K562 (cell line): ENCODE data around the gene ATP6V0A1. TPM values are rescaled to one million over a fixed set of nuclear protein-coding genes. Genes with fewer than 3 reads are reported as not detected.

Experiments used
- ATAC-seq: fragments of 200-7000 bp; cut with Tn5 transposase; 3 replicates; pipeline ENCODE4 v1.9.1; 2020; ENCODE audit warnings: moderate library complexity
- BruUV-seq: library from RNA; stranded (reverse); fragments of 400-500 nt; replicated peaks from 2 replicates; lab custom pipeline; 2021; lab: Mats Ljungman, UMichigan
- CTCF ChIA-PET: fragments of 300-600 bp; formaldehyde crosslinking; extraction: SDS; loops from one replicate; lab custom pipeline; 2021; ENCODE audit warnings: low intra/inter-chr PET ratio; lab: Yijun Ruan, JAX
- POLR2A ChIA-PET: fragments of 300-600, 350-650 bp; sonication (Branson Sonifier 250); formaldehyde crosslinking; extraction: SDS; loops from one replicate; lab custom pipeline; 2021; ENCODE audit warnings: antibody characterized with exemption, inconsistent platforms; lab: Yijun Ruan, JAX
- DNase-seq, 4 experiments: peaks; one replicate each; pipeline versions ENCODE4 v3.0.0 to v3.0.0-alpha.2; 2011 to 2018; ENCODE audit warnings: low spot score in 3 of 4, mixed read lengths in 3 of 4; ENCODE audit errors: extremely low read depth in 1 of 4
- FAIRE-seq: peaks from 2 replicates; lab custom pipeline; 2011; peaks lifted over from hg19 to GRCh38; lab: Jason Lieb, UNC
- H2AFZ ChIP-seq: 2 replicates; pipeline ENCODE4 v1.6.0; 2011; ENCODE audit warnings: low read depth, low read length, control low read depth, inconsistent platforms
- H3K27ac ChIP-seq: fragments of 200-600 bp; 3 replicates; pipeline ENCODE4 v1.8.0; 2011; ENCODE audit warnings: low read depth, mild to moderate bottlenecking, control low read depth, inconsistent platforms, low read length, moderate library complexity, mixed read lengths; ENCODE audit errors: extremely low read depth
- H3K27me3 ChIP-seq, 2 experiments: fragments of 300-600 bp in 1 of 2; 2 replicates in 1 of 2; 3 replicates in 1 of 2; pipeline versions ENCODE4 v1.6.0 to v1.8.0; 2011; ENCODE audit warnings: inconsistent platforms in 2 of 2, low read length in 2 of 2, mild to moderate bottlenecking in 1 of 2, mixed read lengths in 1 of 2, moderate library complexity in 1 of 2; ENCODE audit not compliant: control insufficient read depth in 2 of 2, insufficient read depth in 2 of 2
- H3K36me3 ChIP-seq: fragments of 300-600 bp; 3 replicates; pipeline ENCODE4 v1.8.0; 2011; ENCODE audit warnings: mild to moderate bottlenecking, low read length, inconsistent platforms; ENCODE audit not compliant: control insufficient read depth, insufficient read depth
- H3K4me1 ChIP-seq, 2 experiments: fragments of 200-600 bp in 1 of 2; replicated peaks in 1 of 2; 2 replicates in 1 of 2; 3 replicates in 1 of 2; pipeline versions ENCODE4 v1.5.1 to v1.8.0; 2011; ENCODE audit warnings: inconsistent platforms in 2 of 2, low read length in 2 of 2, mild to moderate bottlenecking in 1 of 2, mixed read lengths in 1 of 2, moderate library complexity in 1 of 2; ENCODE audit not compliant: control insufficient read depth in 2 of 2, insufficient read depth in 2 of 2
- H3K4me2 ChIP-seq: 2 replicates; pipeline ENCODE4 v1.6.1; 2011; ENCODE audit warnings: low read length, control low read depth, inconsistent platforms, mixed read lengths; ENCODE audit not compliant: insufficient read depth
- H3K4me3 ChIP-seq: fragments of 200-600 bp; sonication (generic), shearing (Covaris generic); 2 replicates; pipeline ENCODE4 v1.5.1; 2016; ENCODE audit warnings: control low read depth, inconsistent platforms
- H3K79me2 ChIP-seq: fragments of 200-600 bp; 3 replicates; pipeline ENCODE4 v1.8.0; 2011; ENCODE audit warnings: low read length, inconsistent platforms; ENCODE audit not compliant: control insufficient read depth, insufficient read depth
- H3K9ac ChIP-seq, 2 experiments: 2 replicates each; pipeline versions ENCODE4 v1.6.0 to v1.6.1; 2011; ENCODE audit warnings: low read depth in 2 of 2, low read length in 2 of 2, control low read depth in 1 of 2, inconsistent platforms in 1 of 2, mild to moderate bottlenecking in 1 of 2, mixed read lengths in 1 of 2; ENCODE audit not compliant: insufficient read depth in 1 of 2
- H3K9me1 ChIP-seq: one replicate; pipeline ENCODE4 v1.6.0; 2011; ENCODE audit warnings: inconsistent platforms, mild to moderate bottlenecking, low read length, moderate library complexity; ENCODE audit not compliant: control insufficient read depth, insufficient read depth
- H3K9me3 ChIP-seq: replicated peaks from 2 replicates; pipeline ENCODE4 v1.5.1; 2011; ENCODE audit warnings: low read depth, low read length, inconsistent platforms; ENCODE audit not compliant: control insufficient read depth, insufficient read depth
- H4K20me1 ChIP-seq: replicated peaks from 2 replicates; pipeline ENCODE4 v1.6.1; 2011; ENCODE audit warnings: low read length, inconsistent platforms, mixed read lengths; ENCODE audit not compliant: control insufficient read depth, insufficient read depth
- E4F1 ChIP-seq: fragments of 250-450 bp; sonication (Bioruptor Pico); IDR thresholded peaks from 2 replicates; pipeline ENCODE4 v1.5.0; 2021; ENCODE audit warnings: mild to moderate bottlenecking, borderline replicate concordance
- EGR1 ChIP-seq: fragments of 450-650 bp; conservative IDR thresholded peaks from 2 replicates; pipeline ENCODE4 v1.6.1; 2017; ENCODE audit warnings: mild to moderate bottlenecking
- ELF4 ChIP-seq: fragments of 450-650 bp; formaldehyde crosslinking; IDR thresholded peaks from 2 replicates; pipeline ENCODE4 v1.4.0; 2022; ENCODE audit warnings: missing genetic modification characterization
- EP400 ChIP-seq: fragments of 450-650 bp; IDR thresholded peaks from 2 replicates; pipeline ENCODE4 v1.6.1; 2017; ENCODE audit warnings: antibody characterized with exemption, mild to moderate bottlenecking, moderate library complexity
- ESRRB ChIP-seq: fragments of 250-450 bp; sonication (Bioruptor Pico); IDR thresholded peaks from 2 replicates; pipeline ENCODE4 v1.5.0; 2020; ENCODE audit warnings: mild to moderate bottlenecking, moderate library complexity, borderline replicate concordance
- KAT2B ChIP-seq: IDR thresholded peaks from one replicate; pipeline ENCODE4 v1.6.1; 2012; ENCODE audit warnings: low read depth, mild to moderate bottlenecking, control low read depth, inconsistent platforms, low read length, moderate library complexity
- MYNN ChIP-seq, 2 experiments: sonication (generic); formaldehyde crosslinking in 1 of 2; IDR thresholded peaks; 2 replicates each; pipeline versions ENCODE4 v1.5.0 to v1.6.1; 2016 to 2020; ENCODE audit warnings: antibody characterized with exemption in 1 of 2, missing genetic modification reagents in 1 of 2
- ZNF124 ChIP-seq: sonication (generic); formaldehyde crosslinking; IDR thresholded peaks from 2 replicates; pipeline ENCODE4 v1.8.1; 2022; ENCODE audit warnings: missing genetic modification reagents
- ZNF695 ChIP-seq: fragments of 450-650 bp; formaldehyde crosslinking; IDR thresholded peaks from 2 replicates; pipeline ENCODE4 v1.4.0; 2020; ENCODE audit warnings: mild to moderate bottlenecking, moderate library complexity
- WGBS: fragments of 100-300 bp; shearing (Covaris generic); methylation state at CpG from one replicate; pipeline ENCODE4 v1.1.6; 2016; ENCODE audit warnings: low coverage, mixed read lengths; ENCODE audit not compliant: insufficient coverage; ENCODE audit errors: missing lambda C conversion rate; 5-methylcytosine and 5-hydroxymethylcytosine counted together
- in situ Hi-C: fragments of 300-500 bp; cut with MboI; formaldehyde crosslinking; loops from 4 replicates; pipeline ENCODE4 v1.15.0; 2018; ENCODE audit warnings: inconsistent platforms, mixed read lengths
- intact Hi-C: fragments of 100-400 bp; cut with micrococcal nuclease; formaldehyde crosslinking; loops from 2 replicates; pipeline ENCODE4 v1.14.2; 2022
- polyA plus RNA-seq, 8 experiments: library from polyadenylated mRNA; depleted of rRNA in 4 of 8; stranded (reverse) in 5 of 8; unstranded in 3 of 8; fragments of >200 nt; fragmentation: Nextera tagmentation in 2 of 8; fragmentation: Illumina TruSeq in 1 of 8; extraction: Ambion mirVana in 2 of 8; extraction: Trizol in 1 of 8; gene quantifications; 2 replicates each; pipeline versions ENCODE4 v1.2.1 to v1.2.3, GENCODE V29; 2011 to 2014; ENCODE audit warnings: inconsistent platforms in 1 of 8, missing spikeins in 1 of 8
- total RNA-seq, 7 experiments: library from RNA; depleted of rRNA in 6 of 7; stranded (reverse); fragments of >200 nt in 6 of 7; fragmentation: Illumina TruSeq in 2 of 7; extraction: Trizol in 2 of 7; gene quantifications; 2 replicates each; pipeline versions ENCODE4 v1.2.1 to v1.2.3, GENCODE V29; 2011 to 2021; ENCODE audit warnings: low replicate concordance in 1 of 7
- TF ChIP-seq, protein P1 (sequence below): fragments of 450-650 bp; IDR thresholded peaks from 2 replicates; pipeline ENCODE4 v1.7.1; 2018; ENCODE audit warnings: mild to moderate bottlenecking, low read depth; ENCODE audit not compliant: partially characterized antibody

ATP6V0A1 gene
- total and polyA plus RNA-seq, 9 of the 15 experiments (the other 6 are each of a cell fraction or from before 2014, with no cell fraction given), result 11.8 to 158 (median 75.5) TPM

DNA sequence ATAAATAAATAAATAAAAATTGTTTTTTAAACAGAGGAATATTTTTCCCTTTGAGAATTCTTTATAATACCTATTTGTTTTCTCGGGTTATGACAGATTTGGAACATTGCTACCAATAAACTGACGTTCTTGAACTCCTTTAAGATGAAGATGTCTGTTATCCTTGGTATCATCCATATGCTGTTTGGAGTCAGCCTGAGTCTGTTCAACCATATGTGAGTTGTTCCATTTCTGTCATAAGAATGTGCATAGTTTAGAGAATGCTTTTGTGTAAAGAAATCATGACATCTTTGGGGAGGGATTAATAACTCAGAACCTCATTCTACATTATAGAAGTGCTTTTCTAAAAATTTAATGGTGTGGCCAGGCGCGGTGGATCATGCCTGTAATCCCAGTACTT lies 40.1 kb downstream of the ATP6V0A1 start:
- Histone ChIP-seq H3K27me3 (no peaks in the 10 kb centered on the region), H2AFZ (no peak overlapping the region), H3K9ac (no peak overlapping the region), H3K36me3 (peaks cover 90% of the 10 kb centered on the region), H3K27ac (no peak overlapping the region), H3K4me2 (no peak overlapping the region), H4K20me1 (no peaks in the 10 kb centered on the region), H3K9me1 (no peaks in the 10 kb centered on the region), H3K79me2 (no peaks in the 10 kb centered on the region), H3K9me3 (no peaks in the 10 kb centered on the region), H3K4me3 (no peak overlapping the region), H3K4me1 (no peaks in the 10 kb centered on the region)
- BruUV-seq, result no TSS peak
- CTCF ChIA-PET, result no interaction called here
- ATAC-seq (no peak), DNase-seq (no peak), FAIRE-seq (no peak)
- in situ Hi-C loops, result no loop called here
- intact Hi-C loops, result no loop called here
- POLR2A ChIA-PET, result no interaction called here
- 95% methylated on average over 4 of the region's 4 CpGs for WGBS
- TF ChIP-seq MYNN (IDR thresholded peaks at IDR 0.05), result no peak
- TF ChIP-seq MYNN (CRISPR knock-in tag; IDR thresholded peaks at IDR 0.05), result no peak
- TF ChIP-seq KAT2B, result no peak
- no peak for TF ChIP-seq EGR1
- TF ChIP-seq ELF4 (CRISPR knock-in tag), result no peak
- no peak for TF ChIP-seq ESRRB (CRISPR knock-in tag)
- no peak for TF ChIP-seq E4F1 (CRISPR knock-in tag)
- TF ChIP-seq ZNF695 (CRISPR knock-in tag), result no peak
- no peak for TF ChIP-seq EP400
- TF ChIP-seq ZNF124 (CRISPR knock-in tag), result no peak
- TF ChIP-seq, protein P1, sequence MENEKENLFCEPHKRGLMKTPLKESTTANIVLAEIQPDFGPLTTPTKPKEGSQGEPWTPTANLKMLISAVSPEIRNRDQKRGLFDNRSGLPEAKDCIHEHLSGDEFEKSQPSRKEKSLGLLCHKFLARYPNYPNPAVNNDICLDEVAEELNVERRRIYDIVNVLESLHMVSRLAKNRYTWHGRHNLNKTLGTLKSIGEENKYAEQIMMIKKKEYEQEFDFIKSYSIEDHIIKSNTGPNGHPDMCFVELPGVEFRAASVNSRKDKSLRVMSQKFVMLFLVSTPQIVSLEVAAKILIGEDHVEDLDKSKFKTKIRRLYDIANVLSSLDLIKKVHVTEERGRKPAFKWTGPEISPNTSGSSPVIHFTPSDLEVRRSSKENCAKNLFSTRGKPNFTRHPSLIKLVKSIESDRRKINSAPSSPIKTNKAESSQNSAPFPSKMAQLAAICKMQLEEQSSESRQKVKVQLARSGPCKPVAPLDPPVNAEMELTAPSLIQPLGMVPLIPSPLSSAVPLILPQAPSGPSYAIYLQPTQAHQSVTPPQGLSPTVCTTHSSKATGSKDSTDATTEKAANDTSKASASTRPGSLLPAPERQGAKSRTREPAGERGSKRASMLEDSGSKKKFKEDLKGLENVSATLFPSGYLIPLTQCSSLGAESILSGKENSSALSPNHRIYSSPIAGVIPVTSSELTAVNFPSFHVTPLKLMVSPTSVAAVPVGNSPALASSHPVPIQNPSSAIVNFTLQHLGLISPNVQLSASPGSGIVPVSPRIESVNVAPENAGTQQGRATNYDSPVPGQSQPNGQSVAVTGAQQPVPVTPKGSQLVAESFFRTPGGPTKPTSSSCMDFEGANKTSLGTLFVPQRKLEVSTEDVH, result no peak
